Astrocyte of the spinal cord (primary cell): ENCODE data around the gene ANTXR1.
A peak's percentile ranks its signal among the peaks of the same experiment; 100 is the strongest.
"Not testable (repeated sequence)": the region's sequence is repeated elsewhere in the genome, so short reads cannot be mapped to it uniquely, and the experiment has no call there.

ENCODE experiments used
- DNase-seq: peaks from one replicate; pipeline ENCODE4 v3.0.0; 2011; ENCODE audit warnings: low read depth, low spot score
- H3K4me3 ChIP-seq: 2 replicates; pipeline ENCODE4 v1.5.1; 2011; ENCODE audit warnings: low read depth, mild to moderate bottlenecking, low read length, moderate library complexity
- CTCF ChIP-seq: IDR thresholded peaks from 2 replicates; pipeline ENCODE4 v1.5.1; 2012; ENCODE audit warnings: low read depth, mild to moderate bottlenecking, low read length, inconsistent platforms
- in situ Hi-C: cut with HindIII; loops from 2 replicates; pipeline ENCODE4 v1.10.0; 2017; ENCODE audit warnings: low sequenced_read_pairs

Gene ANTXR1

GRCh38 chr2:69255760-69256159 lies 242.8 kb downstream of the ANTXR1 start:
- in situ Hi-C loops = no loop called here
- TF ChIP-seq CTCF = no peak
- H3K4me3 ChIP-seq = no peak overlapping the region
- DNase-seq = no peak

- H3K4me3 ChIP-seq, DNase-seq, in situ Hi-C loops: not testable (repeated sequence)
Measured at GRCh38 chr2:69259994-69260591, 247.1 kb downstream of the ANTXR1 start.

GRCh38 chr2:69260666-69261065 lies 247.7 kb downstream of the ANTXR1 start:
- no peak for DNase-seq
- no peak overlapping the region for H3K4me3 ChIP-seq
- in situ Hi-C loops = no loop called here
- no peak for TF ChIP-seq CTCF

GRCh38 chr2:69269330-69269729 lies 256.4 kb downstream of the ANTXR1 start:
- H3K4me3 ChIP-seq = no peak overlapping the region
- no peak for TF ChIP-seq CTCF
- DNase-seq = no peak
- in situ Hi-C loops = no loop called here

- peak; percentile 42 for DNase-seq
- H3K4me3 ChIP-seq = no peak overlapping the region
- no peak for TF ChIP-seq CTCF
- in situ Hi-C loops = no loop called here
Measured at GRCh38 chr2:69271831-69272257, 258.9 kb downstream of the ANTXR1 start.

- in situ Hi-C loops = no loop called here
- no peak overlapping the region for H3K4me3 ChIP-seq
- no peak for TF ChIP-seq CTCF
- DNase-seq = peak; percentile 38
Measured at GRCh38 chr2:69272803-69273471, 260.0 kb downstream of the ANTXR1 start.

GRCh38 chr2:69275490-69275889 lies 262.5 kb downstream of the ANTXR1 start:
- in situ Hi-C loops = no loop called here
- no peak for DNase-seq
- H3K4me3 ChIP-seq = no peak overlapping the region
- TF ChIP-seq CTCF = no peak
